Prostate gland (tissue), 2 donors: ENCODE data around the gene ACAP2.

Experiments used
- POLR2A ChIP-seq: fragments of 450-650 bp; IDR thresholded peaks from one replicate; pipeline ENCODE4 v1.6.1; 2016; ENCODE audit warnings: antibody characterized with exemption, mild to moderate bottlenecking
- POLR2AphosphoS5 ChIP-seq: sonication (generic); formaldehyde crosslinking; IDR thresholded peaks from one replicate; pipeline ENCODE4 v1.6.1; 2017; ENCODE audit warnings: antibody characterized with exemption
- TF ChIP-seq, protein P1 (sequence below), 4 experiments: fragments of 200-600 bp in 2 of 4; fragments of 450-650 bp in 2 of 4; sonication (generic) in 2 of 4; IDR thresholded peaks; 1 replicate in 3 of 4; 2 replicates in 1 of 4; pipeline ENCODE4 v1.5.1; 2016 to 2019; ENCODE audit warnings: antibody characterized with exemption in 4 of 4, mild to moderate bottlenecking in 2 of 4, moderate library complexity in 2 of 4

DNA sequence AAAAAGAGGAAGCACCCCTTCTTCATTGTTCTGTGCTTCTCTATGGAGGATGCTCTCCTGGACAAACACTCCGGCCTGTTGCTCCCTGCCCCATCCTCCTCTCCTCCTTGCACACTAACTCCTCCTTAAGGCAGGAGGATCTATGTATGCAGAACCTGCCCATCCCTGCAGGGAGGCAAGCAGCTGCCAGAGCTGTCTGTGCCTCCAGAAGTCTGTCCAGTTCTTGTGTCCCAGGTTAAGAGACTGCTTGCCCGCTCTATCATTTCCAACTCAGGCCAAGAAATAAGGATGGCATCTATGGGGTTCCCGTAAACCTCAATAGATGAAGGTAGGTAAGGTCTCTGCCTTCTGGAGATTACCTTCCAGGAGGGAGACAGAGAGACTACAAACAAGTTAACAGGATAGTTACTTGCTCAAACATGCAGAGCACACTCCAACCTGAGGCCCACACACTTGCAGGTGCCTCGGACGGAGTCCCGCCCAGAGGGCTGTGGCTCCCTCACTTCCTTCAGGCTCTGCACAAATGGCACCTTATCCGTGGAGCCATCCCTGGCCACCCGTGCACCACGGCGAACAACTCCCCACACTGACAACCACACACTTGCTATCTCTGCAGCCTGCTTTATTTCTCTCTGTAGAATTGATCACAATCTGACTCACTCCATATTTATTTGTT, 178.8 kb downstream of the ACAP2 start:
- TF ChIP-seq, protein P1, sequence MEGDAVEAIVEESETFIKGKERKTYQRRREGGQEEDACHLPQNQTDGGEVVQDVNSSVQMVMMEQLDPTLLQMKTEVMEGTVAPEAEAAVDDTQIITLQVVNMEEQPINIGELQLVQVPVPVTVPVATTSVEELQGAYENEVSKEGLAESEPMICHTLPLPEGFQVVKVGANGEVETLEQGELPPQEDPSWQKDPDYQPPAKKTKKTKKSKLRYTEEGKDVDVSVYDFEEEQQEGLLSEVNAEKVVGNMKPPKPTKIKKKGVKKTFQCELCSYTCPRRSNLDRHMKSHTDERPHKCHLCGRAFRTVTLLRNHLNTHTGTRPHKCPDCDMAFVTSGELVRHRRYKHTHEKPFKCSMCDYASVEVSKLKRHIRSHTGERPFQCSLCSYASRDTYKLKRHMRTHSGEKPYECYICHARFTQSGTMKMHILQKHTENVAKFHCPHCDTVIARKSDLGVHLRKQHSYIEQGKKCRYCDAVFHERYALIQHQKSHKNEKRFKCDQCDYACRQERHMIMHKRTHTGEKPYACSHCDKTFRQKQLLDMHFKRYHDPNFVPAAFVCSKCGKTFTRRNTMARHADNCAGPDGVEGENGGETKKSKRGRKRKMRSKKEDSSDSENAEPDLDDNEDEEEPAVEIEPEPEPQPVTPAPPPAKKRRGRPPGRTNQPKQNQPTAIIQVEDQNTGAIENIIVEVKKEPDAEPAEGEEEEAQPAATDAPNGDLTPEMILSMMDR (IDR thresholded peaks at IDR 0.05) = no peak
- no peak for TF ChIP-seq POLR2A
- TF ChIP-seq POLR2AphosphoS5 = peak; percentile 3
